ENCODE results near the gene FAXDC2.
A peak's percentile ranks its signal among the peaks of the same experiment; 100 is the strongest.

FAXDC2 gene

GRCh38 chr5:154778534-154778933, 71.9 kb downstream of the FAXDC2 start:
- ATAC-seq: no peak
- no peak overlapping the region for H3K4me3 Mint-ChIP-seq
- H3K4me1 Mint-ChIP-seq: peaks cover 73% of the 10 kb centered on the region
- H3K9me3 Mint-ChIP-seq: no peaks in the 10 kb centered on the region
- no peak overlapping the region for H3K27ac Mint-ChIP-seq
- peaks cover 7% of the 10 kb centered on the region for H3K36me3 Mint-ChIP-seq
- H3K27me3 Mint-ChIP-seq: no peaks in the 10 kb centered on the region

GRCh38 chr5:154776167-154776566, 74.2 kb downstream of the FAXDC2 start:
- no peak for ATAC-seq
- Mint-ChIP-seq H3K9me3 (no peaks in the 10 kb centered on the region), H3K27ac (no peak overlapping the region), H3K36me3 (peaks cover 7% of the 10 kb centered on the region), H3K27me3 (no peaks in the 10 kb centered on the region), H3K4me1 (peaks cover 64% of the 10 kb centered on the region), H3K4me3 (no peak overlapping the region)

DNA sequence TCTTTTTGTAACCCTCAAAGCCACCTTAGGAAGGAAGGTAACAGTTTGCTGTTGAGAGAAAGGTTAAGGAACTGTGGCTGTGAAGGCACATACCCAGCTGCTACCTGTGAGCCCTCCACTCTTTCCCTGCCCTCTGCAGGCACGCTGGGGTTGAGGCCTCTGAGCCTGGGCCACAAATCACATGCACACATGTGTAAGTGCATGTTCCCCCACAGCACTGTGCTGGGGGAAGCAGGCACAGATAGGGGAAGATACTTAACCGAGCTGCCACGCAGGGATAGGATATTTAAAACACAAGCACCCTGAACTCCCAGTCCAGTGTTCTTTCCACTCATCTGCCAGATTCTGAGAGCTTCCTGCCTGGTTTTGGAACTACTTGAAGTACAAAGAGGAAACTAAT, 77.1 kb downstream of the FAXDC2 start:
- ATAC-seq: no peak
- Mint-ChIP-seq H3K27ac (peak overlapping the region; percentile 22), H3K9me3 (no peaks in the 10 kb centered on the region), H3K4me1 (peaks cover 64% of the 10 kb centered on the region), H3K27me3 (no peaks in the 10 kb centered on the region), H3K36me3 (peaks cover 7% of the 10 kb centered on the region), H3K4me3 (no peak overlapping the region)

GRCh38 chr5:154771383-154771901, 79.0 kb downstream of the FAXDC2 start:
- no peak overlapping the region for H3K4me3 Mint-ChIP-seq
- ATAC-seq: no peak
- peaks cover 71% of the 10 kb centered on the region for H3K4me1 Mint-ChIP-seq
- peaks cover 7% of the 10 kb centered on the region for H3K36me3 Mint-ChIP-seq
- no peaks in the 10 kb centered on the region for H3K9me3 Mint-ChIP-seq
- H3K27ac Mint-ChIP-seq: peak overlapping the region; percentile 74
- H3K27me3 Mint-ChIP-seq: no peaks in the 10 kb centered on the region

- H3K4me1 Mint-ChIP-seq: peaks cover 83% of the 10 kb centered on the region
- ATAC-seq: peak; percentile 76
These were observed 80.3 kb downstream of the FAXDC2 start for GRCh38 chr5:154770111-154770510.

More at GRCh38 chr5:154770111-154770510, 80.3 kb downstream of the FAXDC2 start:
- peaks cover 9% of the 10 kb centered on the region for H3K36me3 Mint-ChIP-seq
- peak overlapping the region; percentile 74 for H3K27ac Mint-ChIP-seq
- H3K4me3 Mint-ChIP-seq: peak overlapping the region; percentile 6
- H3K27me3 Mint-ChIP-seq: no peaks in the 10 kb centered on the region
- H3K9me3 Mint-ChIP-seq: no peaks in the 10 kb centered on the region

All from stimulated activated memory B cell treated with anti-CD40 and anti-IgM and Interleukin-4, amounts not matched to agents 10 μg/mL and 1 μg/mL and 100 μg/mL, for 72 hours (primary cell).